WERI-Rb-1 (cell line): ENCODE results near the gene RANGAP1.

Source experiments
- DNase-seq: peaks from one replicate; pipeline ENCODE4 v3.0.0-alpha.2; 2020
- H3K27ac ChIP-seq: fragments of 250-450 bp; sonication (Bioruptor Pico); 2 replicates; pipeline ENCODE4 v1.5.1; 2020; ENCODE audit warnings: mild to moderate bottlenecking, moderate library complexity
- H3K27me3 ChIP-seq: fragments of 250-450 bp; sonication (Bioruptor Pico); 2 replicates; pipeline ENCODE4 v1.5.1; 2021; ENCODE audit warnings: mild to moderate bottlenecking, low read depth, moderate library complexity; ENCODE audit not compliant: insufficient read depth, severe bottlenecking
- H3K36me3 ChIP-seq: fragments of 250-450 bp; sonication (Bioruptor Pico); 2 replicates; pipeline ENCODE4 v1.5.1; 2020; ENCODE audit warnings: mild to moderate bottlenecking, moderate library complexity
- H3K4me3 ChIP-seq: 2 replicates; pipeline ENCODE4 v1.5.1; 2011; ENCODE audit warnings: low read depth, mild to moderate bottlenecking, control low read depth, low read length
- H3K9me3 ChIP-seq: fragments of 250-450 bp; sonication (Bioruptor Pico); 2 replicates; pipeline ENCODE4 v1.5.1; 2021; ENCODE audit warnings: mild to moderate bottlenecking, moderate library complexity; ENCODE audit not compliant: severe bottlenecking
- CTCF ChIP-seq: IDR thresholded peaks from 2 replicates; pipeline ENCODE4 v1.5.1; 2011; ENCODE audit warnings: low read depth, mild to moderate bottlenecking, control low read depth, inconsistent platforms, low read length

RANGAP1 gene

GRCh38 chr22:41284465-41284864 is 1.5 kb downstream of the RANGAP1 start:
- no peaks in the 10 kb centered on the region for H3K9me3 ChIP-seq
- peaks cover 57% of the 10 kb centered on the region for H3K36me3 ChIP-seq
- no peak for TF ChIP-seq CTCF
- no peaks in the 10 kb centered on the region for H3K27me3 ChIP-seq
- no peak overlapping the region for H3K4me3 ChIP-seq
- DNase-seq: no peak
- 0 out of 2 replicates have a peak overlapping the region, but pooled peaks have one; percentile 93 for H3K27ac ChIP-seq

- TF ChIP-seq CTCF: no peak
- no peaks in the 10 kb centered on the region for H3K27me3 ChIP-seq
- H3K27ac ChIP-seq: no peak overlapping the region
- H3K9me3 ChIP-seq: no peaks in the 10 kb centered on the region
- DNase-seq: no peak
- peaks cover 89% of the 10 kb centered on the region for H3K36me3 ChIP-seq
- H3K4me3 ChIP-seq: no peak overlapping the region
These were observed 5.1 kb downstream of the RANGAP1 start for GRCh38 chr22:41280854-41281253.

GRCh38 chr22:41280065-41280464 is 5.9 kb downstream of the RANGAP1 start:
- H3K27ac ChIP-seq: no peak overlapping the region
- TF ChIP-seq CTCF: no peak
- peaks cover 93% of the 10 kb centered on the region for H3K36me3 ChIP-seq
- H3K4me3 ChIP-seq: no peak overlapping the region
- no peak for DNase-seq
- H3K9me3 ChIP-seq: no peaks in the 10 kb centered on the region
- no peaks in the 10 kb centered on the region for H3K27me3 ChIP-seq

GRCh38 chr22:41274856-41275255 is 11.1 kb downstream of the RANGAP1 start:
- H3K27me3 ChIP-seq: no peaks in the 10 kb centered on the region
- H3K36me3 ChIP-seq: peaks cover 90% of the 10 kb centered on the region

GRCh38 chr22:41273128-41273527 is 12.9 kb downstream of the RANGAP1 start:
- H3K27ac ChIP-seq: no peak overlapping the region
- H3K27me3 ChIP-seq: no peaks in the 10 kb centered on the region
- DNase-seq: no peak
- H3K9me3 ChIP-seq: no peaks in the 10 kb centered on the region
- no peak for TF ChIP-seq CTCF
- H3K36me3 ChIP-seq: peaks cover 87% of the 10 kb centered on the region
- H3K4me3 ChIP-seq: no peak overlapping the region

More at GRCh38 chr22:41274856-41275255, 11.1 kb downstream of the RANGAP1 start:
- DNase-seq: no peak
- no peak overlapping the region for H3K27ac ChIP-seq
- TF ChIP-seq CTCF: no peak
- no peak overlapping the region for H3K4me3 ChIP-seq
- no peaks in the 10 kb centered on the region for H3K9me3 ChIP-seq

GRCh38 chr22:41271787-41272186 is 14.2 kb downstream of the RANGAP1 start:
- H3K4me3 ChIP-seq: no peak overlapping the region
- H3K36me3 ChIP-seq: peaks cover 88% of the 10 kb centered on the region
- H3K9me3 ChIP-seq: no peaks in the 10 kb centered on the region
- H3K27ac ChIP-seq: no peak overlapping the region
- no peak for TF ChIP-seq CTCF
- no peak for DNase-seq
- no peaks in the 10 kb centered on the region for H3K27me3 ChIP-seq
